Panc1 (cell line): ENCODE data around the gene HDDC2.

ENCODE experiments used
- CTCF ChIP-seq: fragments of 450-650 bp; IDR thresholded peaks from 2 replicates; pipeline ENCODE4 v1.5.1; 2017; ENCODE audit warnings: mild to moderate bottlenecking
- POLR2AphosphoS5 ChIP-seq: IDR thresholded peaks from 2 replicates; pipeline ENCODE4 v1.6.1; 2012; ENCODE audit warnings: mild to moderate bottlenecking, low read depth, low read length, moderate library complexity
- SIN3A ChIP-seq: IDR thresholded peaks from 2 replicates; pipeline ENCODE4 v1.6.1; 2012; ENCODE audit warnings: low read depth, mild to moderate bottlenecking, low read length, moderate library complexity, borderline replicate concordance; ENCODE audit not compliant: insufficient read depth
- TCF7L2 ChIP-seq: IDR thresholded peaks from 2 replicates; pipeline ENCODE4 v1.6.1; 2011; ENCODE audit warnings: mild to moderate bottlenecking, low read depth, low read length, inconsistent platforms

- TF ChIP-seq CTCF (no peak), POLR2AphosphoS5 (no peak), TCF7L2 (no peak), SIN3A (no peak)
Measured at GRCh38 chr6:125299257-125299656, 2.5 kb downstream of the HDDC2 start.
